Measurements from ENCODE around the gene DMRT3.

DNA sequence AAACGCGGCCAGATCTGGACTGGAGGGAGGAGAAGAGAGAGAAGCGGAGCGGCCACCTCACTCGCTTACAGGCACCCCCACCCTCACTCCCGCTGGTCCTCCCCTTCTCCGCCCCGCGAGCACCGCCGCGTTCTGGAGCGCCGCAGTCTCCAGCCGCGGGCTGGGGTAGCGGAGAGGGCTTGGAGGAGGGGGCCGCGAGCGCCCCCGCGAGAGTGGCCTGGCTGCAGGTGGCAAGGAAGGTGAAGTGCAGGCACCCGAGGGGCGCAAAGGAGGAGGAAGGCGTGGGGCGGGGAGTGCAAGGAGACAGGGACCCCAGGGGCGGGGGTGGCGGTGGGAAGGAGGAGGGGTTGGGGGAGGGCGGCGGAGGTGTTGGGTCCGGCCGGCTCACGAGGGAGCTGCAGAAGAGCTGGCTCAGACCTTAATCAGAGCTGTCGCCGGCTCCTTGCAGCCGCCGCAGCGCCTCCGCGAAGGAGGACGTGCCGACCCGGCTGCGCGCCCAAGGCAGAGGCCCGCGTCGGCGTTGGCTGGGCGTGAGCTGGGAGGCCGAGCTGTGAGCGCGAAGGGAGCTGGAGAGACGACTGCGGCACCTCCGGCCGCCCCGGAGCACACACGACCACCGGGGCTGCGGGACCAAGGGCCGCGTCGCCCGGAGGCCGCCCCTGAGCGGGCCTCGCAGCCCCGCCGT, at the start of gene DMRT3:
- TF ChIP-seq, protein P1, sequence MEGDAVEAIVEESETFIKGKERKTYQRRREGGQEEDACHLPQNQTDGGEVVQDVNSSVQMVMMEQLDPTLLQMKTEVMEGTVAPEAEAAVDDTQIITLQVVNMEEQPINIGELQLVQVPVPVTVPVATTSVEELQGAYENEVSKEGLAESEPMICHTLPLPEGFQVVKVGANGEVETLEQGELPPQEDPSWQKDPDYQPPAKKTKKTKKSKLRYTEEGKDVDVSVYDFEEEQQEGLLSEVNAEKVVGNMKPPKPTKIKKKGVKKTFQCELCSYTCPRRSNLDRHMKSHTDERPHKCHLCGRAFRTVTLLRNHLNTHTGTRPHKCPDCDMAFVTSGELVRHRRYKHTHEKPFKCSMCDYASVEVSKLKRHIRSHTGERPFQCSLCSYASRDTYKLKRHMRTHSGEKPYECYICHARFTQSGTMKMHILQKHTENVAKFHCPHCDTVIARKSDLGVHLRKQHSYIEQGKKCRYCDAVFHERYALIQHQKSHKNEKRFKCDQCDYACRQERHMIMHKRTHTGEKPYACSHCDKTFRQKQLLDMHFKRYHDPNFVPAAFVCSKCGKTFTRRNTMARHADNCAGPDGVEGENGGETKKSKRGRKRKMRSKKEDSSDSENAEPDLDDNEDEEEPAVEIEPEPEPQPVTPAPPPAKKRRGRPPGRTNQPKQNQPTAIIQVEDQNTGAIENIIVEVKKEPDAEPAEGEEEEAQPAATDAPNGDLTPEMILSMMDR (IDR thresholded peaks at IDR 0.05), result no peak
- no peak for TF ChIP-seq POLR2A (IDR thresholded peaks at IDR 0.05)
